HUES64 (cell line): ENCODE data around the gene HBP1.
"Not testable (repeated sequence)": the region's sequence is repeated elsewhere in the genome, so short reads cannot be mapped to it uniquely, and the experiment has no call there.

Source experiments
- H3K27ac ChIP-seq: 2 replicates; pipeline ENCODE4 v1.7.0; 2013; ENCODE audit warnings: low read depth, low read length, inconsistent platforms
- H3K27me3 ChIP-seq: 2 replicates; pipeline ENCODE4 v1.6.1; 2013; ENCODE audit warnings: mild to moderate bottlenecking, low read length; ENCODE audit not compliant: insufficient read depth
- H3K36me3 ChIP-seq: 2 replicates; pipeline ENCODE4 v1.6.1; 2013; ENCODE audit warnings: mild to moderate bottlenecking, low read length; ENCODE audit not compliant: insufficient read depth
- H3K4me1 ChIP-seq: 2 replicates; pipeline ENCODE4 v1.6.1; 2013; ENCODE audit warnings: mild to moderate bottlenecking, low read length, moderate library complexity; ENCODE audit not compliant: insufficient read depth
- H3K4me3 ChIP-seq: 2 replicates; pipeline ENCODE4 v1.5.1; 2013; ENCODE audit warnings: mild to moderate bottlenecking, low read length, moderate library complexity
- H3K9ac ChIP-seq: 2 replicates; pipeline ENCODE4 v1.6.1; 2013; ENCODE audit warnings: mild to moderate bottlenecking, low read depth, low read length
- H3K9me3 ChIP-seq: 2 replicates; pipeline ENCODE4 v1.6.1; 2013; ENCODE audit warnings: low read depth, low read length; ENCODE audit not compliant: insufficient read depth
- WGBS: fragments of 150-250, 120-280 bp; methylation state at CpG from one replicate; pipeline ENCODE4 v1.1.7; 2013; ENCODE audit warnings: missing lambda C conversion rate; 5-methylcytosine and 5-hydroxymethylcytosine counted together

HBP1 gene

GRCh38 chr7:107233981-107234380 lies 65.2 kb downstream of the HBP1 start:
- 79% methylated on average over 1 of the region's 1 CpG for WGBS
- no peak overlapping the region for H3K4me3 ChIP-seq
- H3K27me3 ChIP-seq: no peaks in the 10 kb centered on the region
- no peaks in the 10 kb centered on the region for H3K36me3 ChIP-seq
- no peak overlapping the region for H3K27ac ChIP-seq
- H3K4me1 ChIP-seq: peaks cover 20% of the 10 kb centered on the region
- no peaks in the 10 kb centered on the region for H3K9me3 ChIP-seq
- no peak overlapping the region for H3K9ac ChIP-seq

GRCh38 chr7:107234436-107234835 lies 65.6 kb downstream of the HBP1 start:
- no peak overlapping the region for H3K9ac ChIP-seq
- no peak overlapping the region for H3K27ac ChIP-seq
- no peaks in the 10 kb centered on the region for H3K27me3 ChIP-seq
- WGBS: 78% methylated on average over 3 of the region's 3 CpGs
- no peaks in the 10 kb centered on the region for H3K9me3 ChIP-seq
- peaks cover 20% of the 10 kb centered on the region for H3K4me1 ChIP-seq
- no peak overlapping the region for H3K4me3 ChIP-seq
- no peaks in the 10 kb centered on the region for H3K36me3 ChIP-seq

GRCh38 chr7:107236862-107237261 lies 68.1 kb downstream of the HBP1 start:
- no peak overlapping the region for H3K27ac ChIP-seq
- H3K9me3 ChIP-seq: no peaks in the 10 kb centered on the region
- H3K36me3 ChIP-seq: no peaks in the 10 kb centered on the region
- no peak overlapping the region for H3K9ac ChIP-seq
- H3K4me3 ChIP-seq: no peak overlapping the region
- H3K4me1 ChIP-seq: peaks cover 20% of the 10 kb centered on the region
- no peaks in the 10 kb centered on the region for H3K27me3 ChIP-seq

GRCh38 chr7:107237451-107237850 lies 68.6 kb downstream of the HBP1 start:
- Histone ChIP-seq H3K9me3 (no peaks in the 10 kb centered on the region), H3K27me3 (no peaks in the 10 kb centered on the region), H3K36me3 (no peaks in the 10 kb centered on the region), H3K27ac (no peak overlapping the region), H3K4me3 (no peak overlapping the region), H3K9ac (no peak overlapping the region), H3K4me1 (peaks cover 20% of the 10 kb centered on the region)
- WGBS: 96% methylated on average over 4 of the region's 4 CpGs

- WGBS: 94% methylated on average over 4 of the region's 4 CpGs
- H3K27ac ChIP-seq: no peak overlapping the region
- H3K9me3 ChIP-seq: peaks cover 9% of the 10 kb centered on the region; the same call in 1 of the 2 replicates
- peaks cover 4% of the 10 kb centered on the region; the same call in 1 of the 2 replicates for H3K36me3 ChIP-seq
- no peak overlapping the region for H3K4me3 ChIP-seq
- no peak overlapping the region for H3K9ac ChIP-seq
- H3K4me1 ChIP-seq: no peaks in the 10 kb centered on the region
- no peaks in the 10 kb centered on the region for H3K27me3 ChIP-seq
Observed at GRCh38 chr7:107242267-107242666, 73.5 kb downstream of the HBP1 start.

GRCh38 chr7:107244613-107245012 lies 75.8 kb downstream of the HBP1 start:
- 0 out of 2 replicates have a peak, but pooled peaks cover 4% of the 10 kb centered on the region for H3K4me1 ChIP-seq
- H3K9me3 ChIP-seq: peaks cover 9% of the 10 kb centered on the region; the same call in 1 of the 2 replicates
- 97% methylated on average over 2 of the region's 2 CpGs for WGBS
- no peak overlapping the region for H3K9ac ChIP-seq
- no peak overlapping the region for H3K4me3 ChIP-seq
- H3K36me3 ChIP-seq: peaks cover 4% of the 10 kb centered on the region; the same call in 1 of the 2 replicates
- no peaks in the 10 kb centered on the region for H3K27me3 ChIP-seq
- no peak overlapping the region for H3K27ac ChIP-seq

GRCh38 chr7:107246836-107247235 lies 78.0 kb downstream of the HBP1 start:
- 93% methylated on average over 3 of the region's 3 CpGs for WGBS
- not testable (repeated sequence) for H3K9me3 ChIP-seq, H3K9ac ChIP-seq, H3K27me3 ChIP-seq, H3K36me3 ChIP-seq, H3K27ac ChIP-seq, H3K4me3 ChIP-seq, H3K4me1 ChIP-seq

- 0 out of 2 replicates have a peak, but pooled peaks cover 4% of the 10 kb centered on the region for H3K4me1 ChIP-seq
- no peak overlapping the region for H3K27ac ChIP-seq
- 97% methylated on average over 5 of the region's 5 CpGs for WGBS
- no peaks in the 10 kb centered on the region for H3K27me3 ChIP-seq
- no peak overlapping the region for H3K4me3 ChIP-seq
- peaks cover 4% of the 10 kb centered on the region; the same call in 1 of the 2 replicates for H3K36me3 ChIP-seq
- peaks cover 9% of the 10 kb centered on the region; the same call in 1 of the 2 replicates for H3K9me3 ChIP-seq
- no peak overlapping the region for H3K9ac ChIP-seq
Observed at GRCh38 chr7:107248551-107249316, 79.9 kb downstream of the HBP1 start.

- Histone ChIP-seq H3K27ac (no peak overlapping the region), H3K4me1 (0 out of 2 replicates have a peak, but pooled peaks cover 4% of the 10 kb centered on the region), H3K27me3 (no peaks in the 10 kb centered on the region), H3K36me3 (no peaks in the 10 kb centered on the region; the same call in 1 of the 2 replicates), H3K9ac (no peak overlapping the region), H3K4me3 (no peak overlapping the region), H3K9me3 (peaks cover 1% of the 10 kb centered on the region; the same call in 1 of the 2 replicates)
- WGBS: 90% methylated on average over 2 of the region's 3 CpGs
Observed at GRCh38 chr7:107251963-107252362, 83.2 kb downstream of the HBP1 start.
